GM12878 (cell line): ENCODE measurements around the gene ESRP2. TPM values are rescaled to one million over a fixed set of nuclear protein-coding genes. Genes with fewer than 3 reads are reported as not detected.
A peak's percentile ranks its signal among the peaks of the same experiment; 100 is the strongest.

Source experiments
- ATAC-seq: fragments of 200-7000 bp; cut with Tn5 transposase; 3 replicates; pipeline ENCODE4 v1.9.1; 2020; ENCODE audit warnings: mild to moderate bottlenecking, moderate library complexity
- BruUV-seq: library from RNA; stranded (reverse); fragments of 400-500 nt; replicated peaks from 2 replicates; lab custom pipeline; 2021; lab: Mats Ljungman, UMichigan
- CTCF ChIA-PET: fragments of 300-600 bp; sonication (Branson Sonifier 250); formaldehyde crosslinking; extraction: SDS; loops from one replicate; lab custom pipeline; 2021; ENCODE audit warnings: inconsistent platforms; lab: Yijun Ruan, JAX
- POLR2A ChIA-PET: fragments of 350-600 bp; formaldehyde crosslinking; extraction: SDS; loops from one replicate; lab custom pipeline; 2021; ENCODE audit warnings: inconsistent platforms; lab: Charles Lee
- RAD21 ChIA-PET: fragments of 300-600 bp; sonication (Branson Sonifier 250); formaldehyde crosslinking; loops from one replicate; lab custom pipeline; 2023; ENCODE audit warnings: antibody characterized with exemption; ENCODE audit not compliant: unreplicated experiment; lab: Charles Lee
- SMC1A ChIA-PET: fragments of 300-600 bp; sonication (Branson Sonifier 250); formaldehyde crosslinking; loops from one replicate; lab custom pipeline; 2023; ENCODE audit not compliant: unreplicated experiment, uncharacterized antibody; lab: Charles Lee
- DNase-seq: peaks from one replicate; pipeline ENCODE4 v3.0.0-alpha.2; 2011; ENCODE audit warnings: low read depth, low spot score
- FAIRE-seq: peaks from 3 replicates; lab custom pipeline; 2011; peaks lifted over from hg19 to GRCh38; lab: Jason Lieb, UNC
- H2AFZ ChIP-seq: 2 replicates; pipeline ENCODE4 v1.6.0; 2011; ENCODE audit warnings: low read depth, low read length, control low read depth; ENCODE audit not compliant: control insufficient read depth
- H3K27ac ChIP-seq: 2 replicates; pipeline ENCODE4 v1.5.1; 2011; ENCODE audit warnings: control low read depth; ENCODE audit not compliant: control insufficient read depth, insufficient read depth
- H3K27me3 ChIP-seq, 2 experiments: replicated peaks in 1 of 2; 2 replicates each; pipeline versions ENCODE4 v1.6.0 to v1.6.1; 2011; ENCODE audit warnings: low read length in 1 of 2; ENCODE audit not compliant: control insufficient read depth in 2 of 2, insufficient read depth in 2 of 2
- H3K36me3 ChIP-seq, 2 experiments: 2 replicates each; pipeline ENCODE4 v1.5.1; 2011; ENCODE audit warnings: low read length in 1 of 2; ENCODE audit not compliant: control insufficient read depth in 2 of 2, insufficient read depth in 2 of 2
- H3K4me1 ChIP-seq: 2 replicates; pipeline ENCODE4 v1.6.1; 2011; ENCODE audit warnings: mild to moderate bottlenecking, low read length, moderate library complexity, mixed read lengths; ENCODE audit not compliant: control insufficient read depth, insufficient read depth
- H3K4me2 ChIP-seq: 2 replicates; pipeline ENCODE4 v1.6.0; 2011; ENCODE audit warnings: control low read depth; ENCODE audit not compliant: control insufficient read depth, insufficient read depth
- H3K4me3 ChIP-seq: fragments of 200-600 bp; sonication (generic); 2 replicates; pipeline ENCODE4 v1.5.1; 2016
- H3K79me2 ChIP-seq: 2 replicates; pipeline ENCODE4 v1.6.0; 2011; ENCODE audit warnings: low read length; ENCODE audit not compliant: control insufficient read depth, insufficient read depth
- H3K9ac ChIP-seq: 2 replicates; pipeline ENCODE4 v1.8.0; 2011; ENCODE audit warnings: low read length, control low read depth, mixed read lengths; ENCODE audit not compliant: control insufficient read depth, insufficient read depth
- H3K9me3 ChIP-seq: replicated peaks from 3 replicates; pipeline ENCODE4 v1.5.1; 2011; ENCODE audit warnings: mild to moderate bottlenecking, low read length; ENCODE audit not compliant: control insufficient read depth, insufficient read depth
- H4K20me1 ChIP-seq: 2 replicates; pipeline ENCODE4 v1.6.0; 2011; ENCODE audit not compliant: control insufficient read depth, insufficient read depth
- BACH1 ChIP-seq: fragments of 450-650 bp; IDR thresholded peaks from 2 replicates; pipeline ENCODE4 v1.6.1; 2017; ENCODE audit warnings: mild to moderate bottlenecking, borderline replicate concordance
- BRCA1 ChIP-seq: IDR thresholded peaks from 2 replicates; pipeline ENCODE4 v1.6.1; 2011; ENCODE audit warnings: low read depth, low read length, improper control_type of control experiment
- FOXM1 ChIP-seq: IDR thresholded peaks from 2 replicates; pipeline ENCODE4 v1.6.1; 2012; ENCODE audit warnings: low read depth, mild to moderate bottlenecking, inconsistent platforms, low read length, moderate library complexity
- JUNB ChIP-seq: IDR thresholded peaks from 2 replicates; pipeline ENCODE4 v1.6.1; 2016; ENCODE audit warnings: antibody characterized with exemption, mild to moderate bottlenecking
- MTA2 ChIP-seq: fragments of 450-650 bp; IDR thresholded peaks from 2 replicates; pipeline ENCODE4 v1.6.1; 2016; ENCODE audit warnings: low read depth, mild to moderate bottlenecking, moderate library complexity
- NBN ChIP-seq: fragments of 450-650 bp; IDR thresholded peaks from 2 replicates; pipeline ENCODE4 v1.6.1; 2016
- NR2F1 ChIP-seq: fragments of 450-650 bp; conservative IDR thresholded peaks from 2 replicates; pipeline ENCODE4 v1.6.1; 2017; ENCODE audit warnings: mild to moderate bottlenecking
- RBBP5 ChIP-seq: fragments of 200-600 bp; sonication (generic); conservative IDR thresholded peaks from 2 replicates; pipeline ENCODE4 v1.6.1; 2016
- RUNX3 ChIP-seq: IDR thresholded peaks from 2 replicates; pipeline ENCODE4 v1.6.1; 2012; ENCODE audit warnings: low read length, inconsistent platforms
- SRF ChIP-seq, 2 experiments: IDR thresholded peaks; 2 replicates each; pipeline ENCODE4 v1.6.1; 2011; ENCODE audit warnings: low read depth in 2 of 2, low read length in 2 of 2, mild to moderate bottlenecking in 1 of 2, moderate library complexity in 1 of 2
- TBL1XR1 ChIP-seq: IDR thresholded peaks from 2 replicates; pipeline ENCODE4 v1.6.1; 2012; ENCODE audit warnings: low read depth, low read length, improper control_type of control experiment
- TCF12 ChIP-seq: IDR thresholded peaks from 2 replicates; pipeline ENCODE4 v1.6.1; 2011; ENCODE audit warnings: low read depth, mild to moderate bottlenecking, low read length
- WGBS: methylation state at CpG from one replicate; pipeline ENCODE4 v1.1.6; 2016; ENCODE audit warnings: low lambda C conversion rate; ENCODE audit not compliant: insufficient replicate concordance, insufficient coverage; ENCODE audit errors: missing lambda C conversion rate; 5-methylcytosine and 5-hydroxymethylcytosine counted together
- in situ Hi-C: fragments of 300-500 bp; cut with MboI; formaldehyde crosslinking; loops from 9 replicates; pipeline ENCODE4 v1.14.3; 2018; ENCODE audit warnings: mixed read lengths
- intact Hi-C: fragments of 100-400 bp; cut with micrococcal nuclease; formaldehyde crosslinking; loops from one replicate; pipeline ENCODE4 v1.14.2; 2022; ENCODE audit not compliant: unreplicated experiment
- polyA plus RNA-seq, 11 experiments: library from polyadenylated mRNA; depleted of rRNA in 4 of 11; unstranded in 6 of 11; stranded (reverse) in 5 of 11; fragments of >200 nt; fragmentation: Nextera tagmentation in 4 of 11; fragmentation: Illumina TruSeq in 1 of 11; extraction: Ambion mirVana in 4 of 11; extraction: Trizol in 1 of 11; gene quantifications; 1 replicate in 1 of 11; 2 replicates in 10 of 11; pipeline versions ENCODE4 v1.2.1 to v1.2.3, GENCODE V29; 2011 to 2016; ENCODE audit warnings: inconsistent platforms in 2 of 11, missing spikeins in 2 of 11, low read depth in 1 of 11
- total RNA-seq, 4 experiments: library from RNA; depleted of rRNA in 3 of 4; stranded (reverse); fragments of >200 nt in 3 of 4; fragmentation: Illumina TruSeq in 1 of 4; extraction: Trizol in 1 of 4; gene quantifications; 2 replicates each; pipeline versions ENCODE4 v1.2.1 to v1.2.3, GENCODE V29; 2013 to 2021
- TF ChIP-seq, protein P1 (sequence below): IDR thresholded peaks from 2 replicates; pipeline ENCODE4 v1.6.1; 2011; ENCODE audit warnings: mild to moderate bottlenecking, low read depth, low read length, moderate library complexity; ENCODE audit not compliant: insufficient replicate concordance
- TF ChIP-seq, protein P2 (sequence below): IDR thresholded peaks from 2 replicates; pipeline ENCODE4 v1.6.1; 2011; ENCODE audit warnings: borderline replicate concordance, low read depth, mild to moderate bottlenecking, moderate library complexity, low read length; ENCODE audit not compliant: insufficient read depth, poor library complexity, severe bottlenecking

The ESRP2 gene
- total and polyA plus RNA-seq, 10 of the 15 experiments (the other 5 are each of a cell fraction or from before 2014, with no cell fraction given): 0.04 to 0.64 (median 0.08) TPM; not detected in 3

DNA sequence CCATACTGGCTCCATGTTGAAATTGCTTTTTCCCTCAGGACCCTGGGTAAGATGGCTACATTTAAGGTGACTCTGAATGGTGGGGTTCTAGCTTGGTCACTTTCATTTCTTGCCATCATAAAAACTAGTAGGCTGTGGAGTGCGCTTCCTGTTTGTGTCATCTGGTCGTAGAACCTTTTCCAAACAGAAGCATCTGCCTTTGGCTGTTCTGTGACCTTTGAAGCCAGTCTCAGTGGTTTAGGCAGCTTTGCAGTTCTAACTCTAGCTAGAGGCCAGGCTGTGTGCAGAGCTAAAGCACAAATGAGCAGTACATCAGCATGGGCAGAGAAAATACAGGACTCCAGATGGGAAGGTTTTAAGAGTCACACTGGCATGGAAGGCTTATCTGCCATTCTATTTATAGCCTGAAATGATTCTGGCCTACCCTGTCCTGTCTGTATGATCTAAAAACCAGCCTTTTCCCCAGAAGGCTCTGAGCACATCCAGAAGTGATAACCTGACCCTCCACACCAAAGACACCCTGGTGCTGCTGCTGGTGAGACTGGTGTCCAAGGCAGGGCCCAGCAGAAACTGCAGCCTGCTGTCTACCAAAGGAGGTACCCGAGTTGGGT lies 8.6 kb downstream of the ESRP2 start:
- Histone ChIP-seq H3K4me3 (no peak overlapping the region), H3K4me2 (0 out of 2 replicates have a peak overlapping the region, but pooled peaks have one; percentile 5), H3K9me3 (no peaks in the 10 kb centered on the region), H3K79me2 (no peaks in the 10 kb centered on the region), H3K4me1 (peaks cover 12% of the 10 kb centered on the region), H4K20me1 (no peaks in the 10 kb centered on the region), H3K27me3 (no peaks in the 10 kb centered on the region), H3K27ac (0 out of 2 replicates have a peak overlapping the region, but pooled peaks have one; percentile 7), H3K36me3 (peaks cover 6 to 10% of the 10 kb centered on the region in 2 experiments), H2AFZ (no peak overlapping the region), H3K9ac (no peak overlapping the region)
- intact Hi-C loops (loop anchor here (5.0 kb wide), 1 partner anchor 345 kb away; the partner anchor contains the start of gene NRN1L), in situ Hi-C loops (loop anchor here (5.0 kb wide), 2 partner anchors 135 to 235 kb away; no protein-coding TSS in a partner anchor)
- POLR2A ChIA-PET: interaction anchor here (0.7 to 1.8 kb wide), 4 partner anchors 21 to 873 kb away, joined by 3 to 6 read pairs (median 4); no protein-coding TSS in a partner anchor
- FAIRE-seq (peak; percentile 80), ATAC-seq (peak; percentile 60), DNase-seq (peak; percentile 25)
- SMC1A ChIA-PET: interaction anchor here (0.7 to 2.8 kb wide), 11 partner anchors 10 to 186 kb away, joined by 3 to 18 read pairs (median 3); partner anchors contain the start of gene NFATC3
- RAD21 ChIA-PET: interaction anchor here (0.8 to 2.7 kb wide), 10 partner anchors 10 to 233 kb away, joined by 3 to 16 read pairs (median 4); no protein-coding TSS in a partner anchor
- 12% methylated on average over 3 of the region's 3 CpGs for WGBS
- CTCF ChIA-PET: interaction anchor here (0.7 to 5.3 kb wide), 18 partner anchors 18 to 713 kb away, joined by 3 to 72 read pairs (median 4); partner anchors contain the start of gene PSKH1
- TF ChIP-seq SRF (IDR thresholded peaks at IDR 0.05; ENCODE audit: low read depth in 2 of 2, low read length in 2 of 2) (no peak), RUNX3 (peak; percentile 38; the same call in 1 of the 2 replicates)
- TSS peak; percentile 33 for BruUV-seq

DNA sequence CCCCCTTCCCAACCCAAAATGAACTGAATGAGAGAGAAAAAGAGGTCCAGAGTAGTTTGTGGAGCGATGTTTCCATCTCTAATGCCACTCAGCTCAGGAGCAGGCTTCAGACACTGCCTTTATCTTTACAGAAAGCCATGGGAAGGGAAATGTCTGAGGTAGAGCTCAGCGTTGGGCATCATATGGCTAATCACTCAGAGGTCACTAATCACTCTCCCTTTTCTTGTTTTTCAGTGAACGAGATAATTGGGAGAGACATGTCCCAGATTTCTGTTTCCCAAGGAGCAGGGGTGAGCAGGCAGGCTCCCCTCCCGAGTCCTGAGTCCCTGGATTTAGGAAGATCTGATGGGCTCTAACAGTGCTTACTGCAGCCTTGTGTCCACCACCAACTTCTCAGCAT lies 9.8 kb downstream of the ESRP2 start:
- no peak for FAIRE-seq
- H3K27ac ChIP-seq: 0 out of 2 replicates have a peak overlapping the region, but pooled peaks have one; percentile 27
- peaks cover 12% of the 10 kb centered on the region for H3K4me1 ChIP-seq

More for the DNA sequence above, 9.8 kb downstream of the ESRP2 start:
- Histone ChIP-seq H3K4me3 (no peak overlapping the region), H3K9ac (no peak overlapping the region), H3K27me3 (no peaks in the 10 kb centered on the region), H3K9me3 (no peaks in the 10 kb centered on the region), H3K79me2 (no peaks in the 10 kb centered on the region), H3K36me3 (peaks cover 6 to 15% of the 10 kb centered on the region in 2 experiments), H3K4me2 (no peak overlapping the region), H2AFZ (no peak overlapping the region), H4K20me1 (no peaks in the 10 kb centered on the region)
- DNase-seq: no peak
- in situ Hi-C loops (loop anchor here (5.0 kb wide), 2 partner anchors 134 to 234 kb away; no protein-coding TSS in a partner anchor), intact Hi-C loops (loop anchor here (5.0 kb wide), 1 partner anchor 344 kb away; the partner anchor contains the start of gene NRN1L)
- ChIA-PET POLR2A (interaction anchor here (0.5 to 1.0 kb wide), 2 partner anchors 20 to 287 kb away, joined by 5 to 6 read pairs; no protein-coding TSS in a partner anchor), RAD21 (no interaction called here), CTCF (interaction anchor here (0.9 to 5.3 kb wide), 4 partner anchors 9 to 134 kb away, joined by 3 to 72 read pairs (median 3); no protein-coding TSS in a partner anchor), SMC1A (interaction anchor here (1.3 to 2.6 kb wide), 2 partner anchors 11 to 108 kb away, joined by 4 to 9 read pairs; no protein-coding TSS in a partner anchor)
- TF ChIP-seq TBL1XR1 (no peak), NR2F1 (no peak), MTA2 (no peak), BACH1 (no peak), JUNB (no peak), RUNX3 (no peak), NBN (no peak), TCF12 (no peak), FOXM1 (no peak), BRCA1 (no peak), RBBP5 (no peak)
- TF ChIP-seq, protein P1, sequence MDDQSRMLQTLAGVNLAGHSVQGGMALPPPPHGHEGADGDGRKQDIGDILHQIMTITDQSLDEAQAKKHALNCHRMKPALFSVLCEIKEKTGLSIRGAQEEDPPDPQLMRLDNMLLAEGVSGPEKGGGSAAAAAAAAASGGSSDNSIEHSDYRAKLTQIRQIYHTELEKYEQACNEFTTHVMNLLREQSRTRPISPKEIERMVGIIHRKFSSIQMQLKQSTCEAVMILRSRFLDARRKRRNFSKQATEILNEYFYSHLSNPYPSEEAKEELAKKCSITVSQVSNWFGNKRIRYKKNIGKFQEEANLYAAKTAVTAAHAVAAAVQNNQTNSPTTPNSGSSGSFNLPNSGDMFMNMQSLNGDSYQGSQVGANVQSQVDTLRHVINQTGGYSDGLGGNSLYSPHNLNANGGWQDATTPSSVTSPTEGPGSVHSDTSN: no peak
- TF ChIP-seq, protein P2, sequence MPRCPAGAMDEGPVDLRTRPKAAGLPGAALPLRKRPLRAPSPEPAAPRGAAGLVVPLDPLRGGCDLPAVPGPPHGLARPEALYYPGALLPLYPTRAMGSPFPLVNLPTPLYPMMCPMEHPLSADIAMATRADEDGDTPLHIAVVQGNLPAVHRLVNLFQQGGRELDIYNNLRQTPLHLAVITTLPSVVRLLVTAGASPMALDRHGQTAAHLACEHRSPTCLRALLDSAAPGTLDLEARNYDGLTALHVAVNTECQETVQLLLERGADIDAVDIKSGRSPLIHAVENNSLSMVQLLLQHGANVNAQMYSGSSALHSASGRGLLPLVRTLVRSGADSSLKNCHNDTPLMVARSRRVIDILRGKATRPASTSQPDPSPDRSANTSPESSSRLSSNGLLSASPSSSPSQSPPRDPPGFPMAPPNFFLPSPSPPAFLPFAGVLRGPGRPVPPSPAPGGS: no peak
- BruUV-seq: no TSS peak
- ATAC-seq: no peak
- 99% methylated on average over 4 of the region's 4 CpGs for WGBS
